ENCODE results near the gene ARL15. TPM values are rescaled to one million over a fixed set of nuclear protein-coding genes. Genes with fewer than 3 reads are reported as not detected.

ARL15 gene
- total and polyA plus RNA-seq, 2 of the 8 experiments (the other 6 are each of a cell fraction or from before 2014, with no cell fraction given): 9.9 to 21.2 TPM

DNA sequence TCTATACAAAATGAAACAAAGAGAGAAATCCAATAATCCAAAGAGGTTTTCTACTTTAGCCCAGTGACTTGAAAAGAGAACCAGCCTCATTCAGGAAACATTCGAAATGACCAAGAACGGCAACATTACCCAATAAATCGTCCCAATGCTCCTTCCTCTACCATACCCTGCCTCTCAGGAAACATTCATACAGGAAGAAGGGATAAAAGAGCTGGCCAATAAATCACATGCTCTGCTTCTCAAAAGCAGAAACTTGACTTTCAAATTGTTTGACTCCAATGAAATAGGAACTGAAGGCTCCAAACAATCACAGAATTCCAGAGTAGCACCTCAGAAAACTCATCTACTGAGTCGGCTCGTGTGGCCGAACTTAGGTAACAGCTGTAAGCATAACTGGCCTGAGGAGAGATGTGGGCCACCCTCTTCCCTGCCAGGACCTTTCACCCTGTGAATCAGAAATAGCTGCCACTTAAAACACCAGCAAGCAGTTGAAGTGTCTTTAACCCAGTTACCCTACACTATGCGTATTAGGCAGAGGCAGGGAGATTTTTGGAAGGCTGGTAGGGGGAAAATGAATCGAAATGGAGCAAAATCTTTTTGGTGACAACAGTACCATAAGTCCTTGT is 14.6 kb downstream of the ARL15 start (continued):
- TF ChIP-seq, protein P1, sequence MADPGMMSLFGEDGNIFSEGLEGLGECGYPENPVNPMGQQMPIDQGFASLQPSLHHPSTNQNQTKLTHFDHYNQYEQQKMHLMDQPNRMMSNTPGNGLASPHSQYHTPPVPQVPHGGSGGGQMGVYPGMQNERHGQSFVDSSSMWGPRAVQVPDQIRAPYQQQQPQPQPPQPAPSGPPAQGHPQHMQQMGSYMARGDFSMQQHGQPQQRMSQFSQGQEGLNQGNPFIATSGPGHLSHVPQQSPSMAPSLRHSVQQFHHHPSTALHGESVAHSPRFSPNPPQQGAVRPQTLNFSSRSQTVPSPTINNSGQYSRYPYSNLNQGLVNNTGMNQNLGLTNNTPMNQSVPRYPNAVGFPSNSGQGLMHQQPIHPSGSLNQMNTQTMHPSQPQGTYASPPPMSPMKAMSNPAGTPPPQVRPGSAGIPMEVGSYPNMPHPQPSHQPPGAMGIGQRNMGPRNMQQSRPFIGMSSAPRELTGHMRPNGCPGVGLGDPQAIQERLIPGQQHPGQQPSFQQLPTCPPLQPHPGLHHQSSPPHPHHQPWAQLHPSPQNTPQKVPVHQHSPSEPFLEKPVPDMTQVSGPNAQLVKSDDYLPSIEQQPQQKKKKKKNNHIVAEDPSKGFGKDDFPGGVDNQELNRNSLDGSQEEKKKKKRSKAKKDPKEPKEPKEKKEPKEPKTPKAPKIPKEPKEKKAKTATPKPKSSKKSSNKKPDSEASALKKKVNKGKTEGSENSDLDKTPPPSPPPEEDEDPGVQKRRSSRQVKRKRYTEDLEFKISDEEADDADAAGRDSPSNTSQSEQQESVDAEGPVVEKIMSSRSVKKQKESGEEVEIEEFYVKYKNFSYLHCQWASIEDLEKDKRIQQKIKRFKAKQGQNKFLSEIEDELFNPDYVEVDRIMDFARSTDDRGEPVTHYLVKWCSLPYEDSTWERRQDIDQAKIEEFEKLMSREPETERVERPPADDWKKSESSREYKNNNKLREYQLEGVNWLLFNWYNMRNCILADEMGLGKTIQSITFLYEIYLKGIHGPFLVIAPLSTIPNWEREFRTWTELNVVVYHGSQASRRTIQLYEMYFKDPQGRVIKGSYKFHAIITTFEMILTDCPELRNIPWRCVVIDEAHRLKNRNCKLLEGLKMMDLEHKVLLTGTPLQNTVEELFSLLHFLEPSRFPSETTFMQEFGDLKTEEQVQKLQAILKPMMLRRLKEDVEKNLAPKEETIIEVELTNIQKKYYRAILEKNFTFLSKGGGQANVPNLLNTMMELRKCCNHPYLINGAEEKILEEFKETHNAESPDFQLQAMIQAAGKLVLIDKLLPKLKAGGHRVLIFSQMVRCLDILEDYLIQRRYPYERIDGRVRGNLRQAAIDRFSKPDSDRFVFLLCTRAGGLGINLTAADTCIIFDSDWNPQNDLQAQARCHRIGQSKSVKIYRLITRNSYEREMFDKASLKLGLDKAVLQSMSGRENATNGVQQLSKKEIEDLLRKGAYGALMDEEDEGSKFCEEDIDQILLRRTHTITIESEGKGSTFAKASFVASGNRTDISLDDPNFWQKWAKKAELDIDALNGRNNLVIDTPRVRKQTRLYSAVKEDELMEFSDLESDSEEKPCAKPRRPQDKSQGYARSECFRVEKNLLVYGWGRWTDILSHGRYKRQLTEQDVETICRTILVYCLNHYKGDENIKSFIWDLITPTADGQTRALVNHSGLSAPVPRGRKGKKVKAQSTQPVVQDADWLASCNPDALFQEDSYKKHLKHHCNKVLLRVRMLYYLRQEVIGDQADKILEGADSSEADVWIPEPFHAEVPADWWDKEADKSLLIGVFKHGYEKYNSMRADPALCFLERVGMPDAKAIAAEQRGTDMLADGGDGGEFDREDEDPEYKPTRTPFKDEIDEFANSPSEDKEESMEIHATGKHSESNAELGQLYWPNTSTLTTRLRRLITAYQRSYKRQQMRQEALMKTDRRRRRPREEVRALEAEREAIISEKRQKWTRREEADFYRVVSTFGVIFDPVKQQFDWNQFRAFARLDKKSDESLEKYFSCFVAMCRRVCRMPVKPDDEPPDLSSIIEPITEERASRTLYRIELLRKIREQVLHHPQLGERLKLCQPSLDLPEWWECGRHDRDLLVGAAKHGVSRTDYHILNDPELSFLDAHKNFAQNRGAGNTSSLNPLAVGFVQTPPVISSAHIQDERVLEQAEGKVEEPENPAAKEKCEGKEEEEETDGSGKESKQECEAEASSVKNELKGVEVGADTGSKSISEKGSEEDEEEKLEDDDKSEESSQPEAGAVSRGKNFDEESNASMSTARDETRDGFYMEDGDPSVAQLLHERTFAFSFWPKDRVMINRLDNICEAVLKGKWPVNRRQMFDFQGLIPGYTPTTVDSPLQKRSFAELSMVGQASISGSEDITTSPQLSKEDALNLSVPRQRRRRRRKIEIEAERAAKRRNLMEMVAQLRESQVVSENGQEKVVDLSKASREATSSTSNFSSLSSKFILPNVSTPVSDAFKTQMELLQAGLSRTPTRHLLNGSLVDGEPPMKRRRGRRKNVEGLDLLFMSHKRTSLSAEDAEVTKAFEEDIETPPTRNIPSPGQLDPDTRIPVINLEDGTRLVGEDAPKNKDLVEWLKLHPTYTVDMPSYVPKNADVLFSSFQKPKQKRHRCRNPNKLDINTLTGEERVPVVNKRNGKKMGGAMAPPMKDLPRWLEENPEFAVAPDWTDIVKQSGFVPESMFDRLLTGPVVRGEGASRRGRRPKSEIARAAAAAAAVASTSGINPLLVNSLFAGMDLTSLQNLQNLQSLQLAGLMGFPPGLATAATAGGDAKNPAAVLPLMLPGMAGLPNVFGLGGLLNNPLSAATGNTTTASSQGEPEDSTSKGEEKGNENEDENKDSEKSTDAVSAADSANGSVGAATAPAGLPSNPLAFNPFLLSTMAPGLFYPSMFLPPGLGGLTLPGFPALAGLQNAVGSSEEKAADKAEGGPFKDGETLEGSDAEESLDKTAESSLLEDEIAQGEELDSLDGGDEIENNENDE (IDR thresholded peaks at IDR 0.05; ENCODE audit: insufficient replicate concordance, low read length): no peak
- no peak for TF ChIP-seq SIX5 (IDR thresholded peaks at IDR 0.05; ENCODE audit: low read depth, low read length)
- TF ChIP-seq HDAC6 (IDR thresholded peaks at IDR 0.05; ENCODE audit: low read depth, low read length): no peak
- TF ChIP-seq CHD2 (IDR thresholded peaks at IDR 0.05; ENCODE audit: low read length): no peak

Measured in H1 (cell line).